Embryonic facial prominence (tissue), 1 donor: Measurements from ENCODE around the gene TPI1.
"Not testable (repeated sequence)": the region's sequence is repeated elsewhere in the genome, so short reads cannot be mapped to it uniquely, and the experiment has no call there.

Experiments used
- DNase-seq: peaks from one replicate; pipeline ENCODE4 v3.0.0-alpha.2; 2016; ENCODE audit errors: extremely low spot score

TPI1 gene

GRCh38 chr12:6891646-6892001 lies 24.3 kb downstream of the TPI1 start:
- no peak for DNase-seq

GRCh38 chr12:6892683-6893082 lies 25.4 kb downstream of the TPI1 start:
- DNase-seq, result not testable (repeated sequence)

DNA sequence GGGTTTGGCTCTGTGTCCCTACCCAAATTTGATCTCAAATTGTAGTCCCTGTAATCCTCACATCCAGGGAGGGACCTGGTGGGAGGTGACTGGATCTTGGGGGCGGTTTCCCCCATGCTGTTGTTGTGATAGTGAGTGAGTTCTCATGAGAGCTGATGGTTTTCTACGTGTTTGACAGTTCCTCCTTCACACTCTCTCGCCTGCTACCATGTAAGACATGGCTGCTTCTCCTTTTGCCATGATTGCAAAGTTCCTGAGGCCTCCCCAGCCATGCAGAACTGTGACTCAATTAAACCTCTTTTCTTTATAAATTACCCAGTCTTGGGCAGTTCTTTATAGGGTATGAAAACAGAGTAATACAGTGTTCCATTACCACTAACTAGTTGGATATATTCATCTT lies 27.0 kb downstream of the TPI1 start:
- DNase-seq, result no peak

DNA sequence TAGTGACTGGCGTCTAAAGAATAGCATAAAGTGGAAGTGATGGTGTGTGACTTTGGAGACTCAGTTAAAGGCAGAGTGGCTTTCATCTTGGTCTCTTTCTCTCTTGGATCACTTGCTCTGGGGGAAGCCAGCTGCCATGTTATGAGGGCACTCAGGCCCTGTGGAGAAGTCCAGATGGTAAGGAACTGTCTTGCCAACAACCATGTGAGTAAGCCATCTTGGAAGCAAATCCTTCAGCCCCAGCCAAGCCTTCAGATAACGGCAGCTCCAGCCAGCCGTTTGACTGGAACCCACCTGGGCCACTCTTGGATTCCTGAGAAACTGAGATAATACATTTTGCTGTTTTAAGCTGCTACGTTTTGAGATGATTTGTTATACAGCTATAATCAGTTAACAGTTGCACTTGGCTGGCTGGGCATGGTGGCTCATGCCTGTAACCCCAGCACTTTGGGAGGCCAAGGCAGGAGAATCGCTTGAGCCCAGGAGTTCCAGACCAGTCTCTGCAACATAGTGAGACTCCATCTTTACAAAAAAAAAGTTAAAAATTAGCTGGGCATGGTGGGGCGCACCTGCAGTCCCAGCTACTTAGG lies 29.6 kb downstream of the TPI1 start:
- DNase-seq, result no peak

DNA sequence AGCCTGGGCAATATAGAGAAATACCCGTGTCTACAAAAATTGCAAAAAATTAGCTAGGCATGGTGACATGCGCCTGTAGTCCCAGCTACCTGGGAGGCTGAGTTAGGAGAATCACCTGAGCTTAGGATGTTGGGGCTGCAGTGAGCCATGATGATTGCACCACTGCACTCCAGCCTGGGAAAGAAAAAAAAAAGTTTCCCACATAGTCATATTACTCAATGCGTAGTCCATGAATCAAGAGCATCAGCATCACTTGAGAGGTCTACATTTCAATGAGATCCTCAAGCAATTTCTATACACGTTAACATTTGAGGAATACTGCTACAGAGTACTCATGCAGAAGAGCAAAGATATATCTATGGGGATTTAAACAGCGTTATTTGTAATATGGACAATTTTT lies 32.1 kb downstream of the TPI1 start:
- no peak for DNase-seq

GRCh38 chr12:6899837-6900519 lies 32.6 kb downstream of the TPI1 start:
- DNase-seq, result peak; percentile 21

- no peak for DNase-seq
Observed at GRCh38 chr12:6902448-6902847, 35.1 kb downstream of the TPI1 start.

- DNase-seq, result no peak
Observed at GRCh38 chr12:6903722-6904121, 36.4 kb downstream of the TPI1 start.

GRCh38 chr12:6904280-6905276 lies 37.2 kb downstream of the TPI1 start, which contains the start of gene LRRC23:
Gene LRRC23, plus strand, starts transcription at chr12:6904822. Its CDS starts 812 bp downstream, at chr12:6905634.
- peak; percentile 97 for DNase-seq

DNA sequence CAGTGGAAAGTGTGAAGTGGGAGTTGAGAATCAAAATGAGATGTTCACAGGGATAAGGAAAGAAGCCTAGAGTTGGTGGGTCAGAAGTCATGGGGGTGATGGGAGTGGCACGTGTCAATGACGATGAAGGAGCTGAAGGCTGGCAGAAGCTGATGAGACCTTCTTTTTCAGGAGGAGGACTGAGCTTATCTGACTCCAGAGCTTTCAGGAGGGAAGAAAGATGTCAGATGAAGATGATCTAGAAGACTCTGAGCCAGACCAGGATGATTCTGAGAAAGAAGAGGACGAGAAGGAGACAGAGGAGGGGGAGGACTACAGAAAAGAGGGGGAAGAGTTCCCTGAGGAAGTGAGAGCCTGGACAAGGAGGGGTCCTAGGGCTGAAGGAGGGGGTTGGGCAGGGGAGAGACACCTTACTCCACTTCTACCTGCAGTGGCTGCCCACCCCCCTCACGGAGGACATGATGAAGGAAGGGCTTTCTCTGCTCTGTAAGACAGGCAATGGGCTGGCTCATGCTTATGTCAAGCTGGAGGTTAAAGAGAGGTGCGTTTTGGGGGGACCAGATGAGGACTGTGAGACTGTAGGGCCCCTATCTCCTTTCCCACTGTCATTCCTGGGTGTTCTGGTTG lies 38.2 kb downstream of the TPI1 start:
- no peak for DNase-seq

- not testable (repeated sequence) for DNase-seq
Observed at GRCh38 chr12:6908141-6908540, 40.8 kb downstream of the TPI1 start.

DNA sequence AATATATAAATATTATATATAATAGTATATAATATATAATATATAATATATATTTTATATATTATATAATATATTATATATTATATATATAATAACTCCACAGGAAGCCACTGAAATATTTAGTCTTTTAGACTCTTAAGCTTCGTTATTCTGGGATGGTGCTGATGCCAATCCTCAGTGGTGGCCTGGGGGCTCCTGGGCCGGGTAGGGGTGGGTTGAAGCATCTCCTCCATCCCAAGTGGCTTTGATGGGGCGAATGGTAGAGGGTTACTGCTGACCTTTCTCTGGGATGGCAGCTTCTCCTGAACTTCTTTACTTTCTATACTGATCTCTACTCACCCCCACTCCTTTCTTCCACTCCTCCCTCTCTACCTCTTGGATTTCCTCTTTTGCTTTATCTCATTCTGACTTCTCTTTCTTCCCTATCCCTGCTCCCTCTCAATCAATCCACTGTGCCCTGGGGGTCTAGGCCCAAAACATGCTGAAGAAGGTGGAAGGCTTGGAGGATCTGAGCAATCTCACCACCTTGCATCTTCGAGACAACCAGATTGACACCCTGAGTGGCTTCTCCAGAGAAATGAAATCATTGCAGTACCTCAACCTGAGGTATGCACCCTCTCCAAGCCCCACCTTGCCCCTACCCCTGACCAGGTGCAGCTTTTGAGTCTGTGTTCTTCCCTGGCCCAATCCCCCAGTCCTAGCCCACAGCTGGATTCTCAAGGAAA lies 42.3 kb downstream of the TPI1 start:
- no peak for DNase-seq

DNA sequence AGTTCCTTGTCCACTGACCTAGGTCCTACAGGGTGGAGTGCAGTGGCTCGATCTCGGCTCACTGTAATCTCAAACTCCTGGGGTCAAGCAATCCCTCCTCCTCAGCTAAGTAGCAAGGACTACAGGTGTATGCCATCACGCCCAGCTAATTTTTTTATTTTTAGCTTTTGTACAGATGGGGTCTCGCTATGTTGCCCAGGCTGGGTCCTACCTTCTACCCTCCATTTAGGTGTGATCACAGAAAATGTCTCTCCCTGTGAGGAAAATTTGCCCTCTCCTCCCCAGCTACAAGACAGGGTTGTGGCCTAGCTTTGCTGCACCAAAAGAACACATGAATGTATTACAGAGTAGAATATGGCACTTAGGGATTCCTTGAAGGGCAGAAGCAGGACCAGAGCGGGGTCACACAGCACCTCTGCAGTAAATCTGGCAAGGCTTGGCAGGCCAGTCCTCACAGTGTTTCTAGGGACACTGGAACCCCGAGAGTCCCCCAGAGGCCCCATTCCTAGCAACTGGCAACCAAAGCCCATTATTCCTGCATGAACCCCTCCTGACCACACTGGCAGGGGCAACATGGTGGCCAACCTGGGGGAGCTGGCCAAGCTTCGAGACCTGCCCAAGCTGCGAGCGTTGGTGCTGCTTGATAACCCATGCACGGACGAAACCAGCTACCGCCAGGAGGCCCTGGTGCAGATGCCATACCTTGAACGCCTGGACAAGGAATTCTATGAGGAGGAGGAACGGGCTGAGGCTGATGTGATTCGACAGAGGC lies 45.0 kb downstream of the TPI1 start:
- DNase-seq, result no peak

DNA sequence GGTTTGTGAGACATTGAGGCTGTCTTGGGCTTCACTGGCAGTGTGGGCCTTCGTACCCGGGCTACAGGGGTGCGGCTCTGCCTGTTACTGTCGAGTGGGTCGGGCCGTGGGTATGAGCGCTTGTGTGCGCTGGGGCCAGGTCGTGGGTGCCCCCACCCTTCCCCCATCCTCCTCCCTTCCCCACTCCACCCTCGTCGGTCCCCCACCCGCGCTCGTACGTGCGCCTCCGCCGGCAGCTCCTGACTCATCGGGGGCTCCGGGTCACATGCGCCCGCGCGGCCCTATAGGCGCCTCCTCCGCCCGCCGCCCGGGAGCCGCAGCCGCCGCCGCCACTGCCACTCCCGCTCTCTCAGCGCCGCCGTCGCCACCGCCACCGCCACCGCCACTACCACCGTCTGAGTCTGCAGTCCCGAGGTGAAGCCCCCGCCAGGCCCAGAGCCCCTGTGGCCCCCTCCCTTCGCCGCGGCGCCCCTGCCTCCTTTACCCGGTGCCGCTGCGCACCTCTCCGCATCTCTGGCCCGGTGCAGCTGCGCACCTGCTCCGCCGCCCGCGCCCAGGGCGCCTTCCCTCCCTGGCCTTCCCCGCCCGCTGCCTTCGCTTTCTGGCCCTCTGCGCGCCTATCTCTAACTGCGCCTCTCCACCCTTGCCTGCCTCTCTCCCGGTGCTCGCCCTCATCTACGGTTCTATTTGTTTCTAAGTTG lies 47.1 kb downstream of the TPI1 start, which contains the start of gene ENO2:
Gene ENO2, plus strand, starts transcription at position 335 of the 701 bp plus-strand sequence. CDS start 1,253 bp downstream, outside the sequence.
- DNase-seq, result no peak

GRCh38 chr12:6914947-6915788 lies 47.8 kb downstream of the TPI1 start:
- DNase-seq, result no peak

GRCh38 chr12:6915789-6916285 lies 48.5 kb downstream of the TPI1 start:
- no peak for DNase-seq

- no peak for DNase-seq
Observed at GRCh38 chr12:6916426-6917200, 49.3 kb downstream of the TPI1 start.
